A549 (cell line): ENCODE data around the gene NEIL3.

Source experiments
- CEBPB ChIP-seq, 2 experiments: fragments of >200 bp in 1 of 2; sonication (Bioruptor Twin) in 1 of 2; formaldehyde crosslinking in 1 of 2; IDR thresholded peaks; 2 replicates each; pipeline ENCODE4 v1.6.1; 2012 to 2016
- CTCF ChIP-seq: fragments of >200 bp; sonication (Bioruptor Twin); formaldehyde crosslinking; IDR thresholded peaks from 3 replicates; pipeline ENCODE4 v1.5.1; 2016
- EP300 ChIP-seq, 2 experiments: fragments of >200 bp; sonication (Bioruptor Twin); formaldehyde crosslinking; IDR thresholded peaks; 2 replicates in 1 of 2; 3 replicates in 1 of 2; pipeline ENCODE4 v1.6.1; 2016 to 2017
- ESRRA ChIP-seq: fragments of 150-350 bp; IDR thresholded peaks from 2 replicates; pipeline ENCODE4 v1.6.1; 2014; ENCODE audit warnings: mild to moderate bottlenecking, low read length, borderline replicate concordance
- HDAC2 ChIP-seq: fragments of 200-600 bp; sonication (generic); IDR thresholded peaks from 2 replicates; pipeline ENCODE4 v1.6.1; 2016
- HMGXB4 ChIP-seq: fragments of 250-450 bp; sonication (Bioruptor Pico); IDR thresholded peaks from 2 replicates; pipeline ENCODE4 v1.5.0; 2021; ENCODE audit warnings: mild to moderate bottlenecking, moderate library complexity, borderline replicate concordance
- HOXA7 ChIP-seq: fragments of 250-450 bp; sonication (Bioruptor Pico); IDR thresholded peaks from 2 replicates; pipeline ENCODE4 v1.5.0; 2020; ENCODE audit warnings: mild to moderate bottlenecking, moderate library complexity
- KDM1A ChIP-seq: fragments of 200-600 bp; sonication (generic); IDR thresholded peaks from 2 replicates; pipeline ENCODE4 v1.6.1; 2016; ENCODE audit warnings: low read depth, mild to moderate bottlenecking
- PHF8 ChIP-seq: fragments of 200-600 bp; sonication (generic); IDR thresholded peaks from 2 replicates; pipeline ENCODE4 v1.6.1; 2016; ENCODE audit warnings: low read depth, mild to moderate bottlenecking, antibody characterized with exemption, moderate library complexity, borderline replicate concordance
- REST ChIP-seq: fragments of 200-600 bp; sonication (generic); IDR thresholded peaks from 2 replicates; pipeline ENCODE4 v1.6.1; 2016; ENCODE audit warnings: antibody characterized with exemption, mild to moderate bottlenecking, moderate library complexity
- USF2 ChIP-seq: fragments of 450-650 bp; IDR thresholded peaks from 2 replicates; pipeline ENCODE4 v1.6.1; 2014; ENCODE audit warnings: antibody characterized with exemption
- ZC3H11A ChIP-seq: fragments of 450-650 bp; IDR thresholded peaks from 2 replicates; pipeline ENCODE4 v1.6.1; 2014; ENCODE audit warnings: antibody characterized with exemption, mild to moderate bottlenecking
- ZNF302 ChIP-seq: fragments of 250-450 bp; sonication (Bioruptor Pico); IDR thresholded peaks from 2 replicates; pipeline ENCODE4 v1.9.0; 2021; ENCODE audit warnings: inconsistent platforms, mild to moderate bottlenecking, moderate library complexity

GRCh38 chr4:177376024-177376423, 66.3 kb downstream of the NEIL3 start:
- TF ChIP-seq CEBPB (IDR thresholded peaks at IDR 0.05) (no peak), HMGXB4 (CRISPR knock-in tag) (no peak), CTCF (no peak), ZC3H11A (no peak), REST (no peak), PHF8 (no peak), ESRRA (no peak), USF2 (no peak), HOXA7 (CRISPR knock-in tag) (no peak), HDAC2 (no peak), EP300 (IDR thresholded peaks at IDR 0.05) (no peak), ZNF302 (CRISPR knock-in tag) (no peak), KDM1A (no peak)
